GM19238 (cell line): ENCODE data around the gene PROZ.
A peak's percentile ranks its signal among the peaks of the same experiment; 100 is the strongest.

Source experiments
- DNase-seq: peaks from one replicate; pipeline ENCODE4 v3.0.0; 2011; ENCODE audit warnings: low spot score; ENCODE audit not compliant: insufficient read length

Gene PROZ

GRCh38 chr13:113204378-113204734, 45.9 kb downstream of the PROZ start:
- no peak for DNase-seq

- DNase-seq, result no peak
Observed at GRCh38 chr13:113205428-113205931, 47.0 kb downstream of the PROZ start.

GRCh38 chr13:113207460-113207859, 49.0 kb downstream of the PROZ start:
- no peak for DNase-seq

- DNase-seq, result no peak
Observed at GRCh38 chr13:113207890-113208420, 49.5 kb downstream of the PROZ start.

GRCh38 chr13:113208421-113209335, 50.2 kb downstream of the PROZ start, which contains the start of gene PCID2:
Gene PCID2, minus strand, starts transcription at chr13:113208669. Its CDS starts 35 bp downstream, at chr13:113208634.
- DNase-seq, result peak; percentile 88

- DNase-seq, result peak; percentile 56
Observed at GRCh38 chr13:113209336-113209758, 50.9 kb downstream of the PROZ start, which contains the start of gene CUL4A. Gene CUL4A, plus strand, starts transcription at chr13:113209613. Its CDS starts 15 bp downstream, at chr13:113209628.

GRCh38 chr13:113209759-113210421, 51.4 kb downstream of the PROZ start:
- DNase-seq, result peak; percentile 40

- no peak for DNase-seq
Observed at GRCh38 chr13:113210833-113211232, 52.4 kb downstream of the PROZ start.

- DNase-seq, result no peak
Observed at GRCh38 chr13:113211774-113212173, 53.3 kb downstream of the PROZ start.

GRCh38 chr13:113216254-113217048, 58.0 kb downstream of the PROZ start:
- DNase-seq, result no peak

GRCh38 chr13:113218586-113218985, 60.1 kb downstream of the PROZ start:
- no peak for DNase-seq

GRCh38 chr13:113219256-113219940, 61.0 kb downstream of the PROZ start:
- DNase-seq, result no peak

GRCh38 chr13:113220141-113220598, 61.7 kb downstream of the PROZ start:
- DNase-seq, result no peak

- DNase-seq, result no peak
Observed at GRCh38 chr13:113220877-113221276, 62.4 kb downstream of the PROZ start.
